Stomach (tissue), 4 donors: ENCODE measurements around the gene SBSN.

Source experiments
- CTCF ChIP-seq, 7 experiments: fragments of 450-650 bp in 4 of 7; fragments of 200-600 bp in 3 of 7; sonication (generic) in 3 of 7; IDR thresholded peaks; one replicate each; pipeline ENCODE4 v1.5.1; 2016 to 2019; ENCODE audit warnings: antibody characterized with exemption in 7 of 7, control low read depth in 2 of 7, mild to moderate bottlenecking in 1 of 7
- EP300 ChIP-seq: sonication (generic); formaldehyde crosslinking; IDR thresholded peaks from one replicate; pipeline ENCODE4 v1.6.1; 2017; ENCODE audit warnings: antibody characterized with exemption
- POLR2A ChIP-seq, 4 donors: fragments of 450-650 bp; IDR thresholded peaks; one replicate each; pipeline ENCODE4 v1.6.1; 2016; ENCODE audit warnings: antibody characterized with exemption in 4 of 4, control low read depth in 2 of 4, mild to moderate bottlenecking in 1 of 4, moderate library complexity in 1 of 4
- POLR2AphosphoS5 ChIP-seq, 3 donors: sonication (generic); formaldehyde crosslinking; IDR thresholded peaks; one replicate each; pipeline ENCODE4 v1.6.1; 2016; ENCODE audit warnings: antibody characterized with exemption in 3 of 3

GRCh38 chr19:35534803-35535480 lies 6.8 kb upstream of the SBSN start:
- TF ChIP-seq POLR2A (IDR thresholded peaks at IDR 0.05) (no peak), CTCF (IDR thresholded peaks at IDR 0.05) (no peak), EP300 (no peak), POLR2AphosphoS5 (IDR thresholded peaks at IDR 0.05) (no peak)
